Skeletal muscle tissue (tissue), 4 donors: ENCODE measurements around the gene PEX14. TPM values are rescaled to one million over a fixed set of nuclear protein-coding genes. Genes with fewer than 3 reads are reported as not detected.
A peak's percentile ranks its signal among the peaks of the same experiment; 100 is the strongest.

Experiments used
- H3K27ac ChIP-seq: one replicate; pipeline ENCODE4 v1.7.0; 2013; ENCODE audit warnings: mild to moderate bottlenecking, low read depth, low read length, inconsistent platforms
- H3K27me3 ChIP-seq, 3 donors: one replicate each; pipeline ENCODE4 v1.7.0; 2013; ENCODE audit warnings: low read length in 3 of 3; ENCODE audit not compliant: control insufficient read depth in 3 of 3, insufficient read depth in 3 of 3
- H3K36me3 ChIP-seq, 3 donors: one replicate each; pipeline ENCODE4 v1.7.0; 2013; ENCODE audit warnings: low read length in 3 of 3; ENCODE audit not compliant: control insufficient read depth in 3 of 3, insufficient read depth in 3 of 3
- H3K4me1 ChIP-seq, 3 donors: one replicate each; pipeline ENCODE4 v1.7.0; 2013; ENCODE audit warnings: low read length in 3 of 3, mild to moderate bottlenecking in 3 of 3; ENCODE audit not compliant: control insufficient read depth in 3 of 3, insufficient read depth in 3 of 3
- H3K4me3 ChIP-seq, 3 donors: one replicate each; pipeline ENCODE4 v1.7.0; 2013; ENCODE audit warnings: low read length in 3 of 3
- H3K9ac ChIP-seq, 3 donors: one replicate each; pipeline ENCODE4 v1.7.0; 2013; ENCODE audit warnings: low read length in 3 of 3, mild to moderate bottlenecking in 3 of 3, moderate library complexity in 2 of 3, low read depth in 1 of 3
- H3K9me3 ChIP-seq, 3 donors: one replicate each; pipeline ENCODE4 v1.7.0; 2013; ENCODE audit warnings: low read length in 3 of 3; ENCODE audit not compliant: control insufficient read depth in 3 of 3
- total RNA-seq: library from RNA; depleted of rRNA; stranded (reverse); fragments of >200 nt; gene quantifications from one replicate; pipeline ENCODE4 v1.2.3, GENCODE V29; 2014
- donor health status: Osteomylitis.

PEX14 gene
- total RNA-seq, 1 donor from 2014 or later, result 7.3 TPM

GRCh38 chr1:10556430-10557005, 81.8 kb downstream of the PEX14 start:
- H3K4me1 ChIP-seq, result peaks cover 0 to 11% (median 7%) of the 10 kb centered on the region in 3 donors
- H3K27ac ChIP-seq, result no peak overlapping the region
- H3K9me3 ChIP-seq, result no peaks in the 10 kb centered on the region
- H3K9ac ChIP-seq, result peak overlapping the region in 1 of 3 donors; percentile 25
- no peaks in the 10 kb centered on the region for H3K27me3 ChIP-seq
- H3K36me3 ChIP-seq, result no peaks in the 10 kb centered on the region
- H3K4me3 ChIP-seq, result no peak overlapping the region

GRCh38 chr1:10557714-10558113, 83.0 kb downstream of the PEX14 start:
- H3K4me3 ChIP-seq, result no peak overlapping the region
- no peaks in the 10 kb centered on the region for H3K9me3 ChIP-seq
- H3K9ac ChIP-seq, result no peak overlapping the region
- peaks cover 0 to 11% (median 7%) of the 10 kb centered on the region in 3 donors for H3K4me1 ChIP-seq
- no peaks in the 10 kb centered on the region for H3K27me3 ChIP-seq
- H3K36me3 ChIP-seq, result no peaks in the 10 kb centered on the region
- no peak overlapping the region for H3K27ac ChIP-seq

- Histone ChIP-seq H3K9me3 (no peaks in the 10 kb centered on the region), H3K36me3 (no peaks in the 10 kb centered on the region), H3K27ac (no peak overlapping the region), H3K4me1 (peaks cover 0 to 11% (median 7%) of the 10 kb centered on the region in 3 donors), H3K9ac (no peak overlapping the region), H3K27me3 (no peaks in the 10 kb centered on the region), H3K4me3 (no peak overlapping the region)
Measured at GRCh38 chr1:10559386-10559785, 84.6 kb downstream of the PEX14 start.

- Histone ChIP-seq H3K9ac (no peak overlapping the region), H3K4me3 (no peak overlapping the region), H3K9me3 (no peaks in the 10 kb centered on the region), H3K27me3 (no peaks in the 10 kb centered on the region), H3K4me1 (no peaks in the 10 kb centered on the region), H3K36me3 (no peaks in the 10 kb centered on the region), H3K27ac (no peak overlapping the region)
Measured at GRCh38 chr1:10561497-10561896, 86.7 kb downstream of the PEX14 start.

- H3K9me3 ChIP-seq, result no peaks in the 10 kb centered on the region
- H3K36me3 ChIP-seq, result no peaks in the 10 kb centered on the region
- no peak overlapping the region for H3K4me3 ChIP-seq
- H3K27me3 ChIP-seq, result no peaks in the 10 kb centered on the region
- H3K27ac ChIP-seq, result no peak overlapping the region
- H3K9ac ChIP-seq, result no peak overlapping the region
- H3K4me1 ChIP-seq, result no peaks in the 10 kb centered on the region
Measured at GRCh38 chr1:10561955-10562354, 87.2 kb downstream of the PEX14 start.

GRCh38 chr1:10564063-10564462, 89.3 kb downstream of the PEX14 start:
- no peak overlapping the region for H3K4me3 ChIP-seq
- H3K36me3 ChIP-seq, result no peaks in the 10 kb centered on the region
- no peaks in the 10 kb centered on the region for H3K9me3 ChIP-seq
- H3K27ac ChIP-seq, result no peak overlapping the region
- no peaks in the 10 kb centered on the region for H3K4me1 ChIP-seq
- H3K27me3 ChIP-seq, result no peaks in the 10 kb centered on the region
- no peak overlapping the region for H3K9ac ChIP-seq

- no peak overlapping the region for H3K9ac ChIP-seq
- no peaks in the 10 kb centered on the region for H3K27me3 ChIP-seq
- no peaks in the 10 kb centered on the region for H3K4me1 ChIP-seq
Measured at GRCh38 chr1:10569531-10569930, 94.8 kb downstream of the PEX14 start.

GRCh38 chr1:10575616-10576015, 100.9 kb downstream of the PEX14 start:
- H3K9ac ChIP-seq, result no peak overlapping the region

More at GRCh38 chr1:10569531-10569930, 94.8 kb downstream of the PEX14 start:
- Histone ChIP-seq H3K27ac (no peak overlapping the region), H3K36me3 (no peaks in the 10 kb centered on the region), H3K4me3 (no peak overlapping the region), H3K9me3 (peaks cover 0 to 3% (median 0%) of the 10 kb centered on the region in 3 donors)

GRCh38 chr1:10578070-10578469, 103.3 kb downstream of the PEX14 start:
- Histone ChIP-seq H3K4me3 (no peak overlapping the region), H3K36me3 (no peaks in the 10 kb centered on the region), H3K4me1 (no peaks in the 10 kb centered on the region), H3K9me3 (no peaks in the 10 kb centered on the region), H3K9ac (no peak overlapping the region), H3K27ac (no peak overlapping the region), H3K27me3 (no peaks in the 10 kb centered on the region)

More at GRCh38 chr1:10575616-10576015, 100.9 kb downstream of the PEX14 start:
- Histone ChIP-seq H3K27me3 (no peaks in the 10 kb centered on the region), H3K4me1 (no peaks in the 10 kb centered on the region), H3K9me3 (no peaks in the 10 kb centered on the region), H3K36me3 (no peaks in the 10 kb centered on the region), H3K27ac (no peak overlapping the region), H3K4me3 (no peak overlapping the region)

- Histone ChIP-seq H3K27me3 (no peaks in the 10 kb centered on the region), H3K4me1 (no peaks in the 10 kb centered on the region), H3K27ac (no peak overlapping the region), H3K36me3 (no peaks in the 10 kb centered on the region), H3K4me3 (no peak overlapping the region), H3K9ac (no peak overlapping the region), H3K9me3 (no peaks in the 10 kb centered on the region)
Measured at GRCh38 chr1:10583641-10584040, 108.9 kb downstream of the PEX14 start.
